ENCODE measurements around the gene SGPL1.

SGPL1 gene

DNA sequence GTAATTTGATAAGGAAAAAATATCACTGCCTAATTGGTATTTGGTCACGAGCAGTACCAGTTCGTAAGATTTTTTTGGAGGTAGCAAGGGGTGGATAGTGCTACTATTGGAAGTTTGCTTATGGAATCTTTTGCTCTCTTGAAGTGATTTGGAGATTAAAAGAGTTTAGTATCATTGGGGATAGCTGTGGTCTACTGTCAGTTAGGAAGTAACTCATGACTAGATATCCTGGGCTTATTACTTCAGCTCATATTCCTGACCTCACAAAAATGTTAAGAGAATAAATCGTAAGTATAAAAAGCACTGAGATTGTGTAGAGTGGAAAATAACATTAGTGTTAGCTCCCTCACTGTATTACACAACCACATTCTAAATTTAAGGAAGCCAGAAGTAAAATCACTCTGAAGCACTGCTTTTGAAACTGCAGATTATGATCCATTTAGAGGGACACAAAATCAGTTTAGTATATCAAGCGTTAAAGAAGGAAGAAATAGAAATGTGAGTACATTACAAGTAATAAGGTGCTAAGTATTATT lies 22.6 kb downstream of the SGPL1 start:
- ChIA-PET POLR2A (no interaction called here), CTCF (no interaction called here)
- 100% methylated on average over 2 of the region's 4 CpGs for WGBS (ENCODE audit: insufficient coverage)
- H3K36me3 ChIP-seq (ENCODE audit: control insufficient read depth in 4 of 4, insufficient read depth in 4 of 4, low read length in 3 of 4), result peaks cover 0 to 14% (median 7%) of the 10 kb centered on the region in 4 experiments
- DNase-seq, result no peak
- no peak overlapping the region for H3K4me3 ChIP-seq (ENCODE audit: control insufficient read depth in 1 of 7, extremely low read depth in 1 of 7, insufficient read depth in 4 of 7, low read depth in 2 of 7, low read length in 6 of 7)
- H3K27me3 ChIP-seq (replicated peaks in 2 of 5; ENCODE audit: control insufficient read depth in 4 of 5, insufficient read depth in 5 of 5, low read length in 4 of 5), result no peaks in the 10 kb centered on the region
- H3K27ac ChIP-seq (ENCODE audit: insufficient read depth in 1 of 2, low read depth in 1 of 2, low read length in 2 of 2, poor library complexity in 1 of 2, severe bottlenecking in 2 of 2), result no peak overlapping the region
- peaks cover 0 to 8% (median 4%) of the 10 kb centered on the region in 5 experiments for H3K9me3 ChIP-seq (ENCODE audit: control extremely low read depth in 1 of 5, control insufficient read depth in 4 of 5, insufficient read depth in 2 of 5, low read depth in 1 of 5, low read length in 4 of 5)
- H3K4me1 ChIP-seq (ENCODE audit: control extremely low read depth in 1 of 4, control insufficient read depth in 4 of 4, insufficient read depth in 4 of 4, low read length in 3 of 4), result peaks cover 3 to 13% (median 6%) of the 10 kb centered on the region in 4 experiments

DNA sequence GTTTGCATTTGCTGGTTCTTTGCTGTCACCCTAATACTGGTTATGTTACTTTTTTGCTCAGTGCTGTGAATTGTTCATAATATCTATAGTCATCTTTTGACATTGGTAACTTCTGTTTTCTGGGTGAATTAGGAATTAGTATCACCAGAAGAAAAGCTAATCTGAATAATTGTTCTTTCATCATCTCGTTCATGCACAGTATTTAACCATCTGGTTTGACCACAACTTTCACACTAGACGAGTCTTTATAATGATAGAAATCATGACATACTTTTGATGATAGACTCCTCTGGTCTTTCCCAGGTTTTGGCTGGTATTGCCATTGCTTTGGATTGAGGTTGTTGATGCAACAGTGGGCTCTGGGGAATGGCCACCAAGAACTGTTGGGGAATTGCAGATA lies 25.1 kb downstream of the SGPL1 start:
- H3K9me3 ChIP-seq (ENCODE audit: control extremely low read depth in 1 of 5, control insufficient read depth in 4 of 5, insufficient read depth in 2 of 5, low read depth in 1 of 5, low read length in 4 of 5), result peaks cover 0 to 8% (median 4%) of the 10 kb centered on the region in 5 experiments
- CTCF ChIA-PET, result interaction anchor here (0.9 to 1.4 kb wide), 3 partner anchors 14 to 38 kb away, joined by 3 read pairs; no protein-coding TSS in a partner anchor
- no peak for DNase-seq
- H3K27me3 ChIP-seq (replicated peaks in 2 of 5; ENCODE audit: control insufficient read depth in 4 of 5, insufficient read depth in 5 of 5, low read length in 4 of 5), result no peaks in the 10 kb centered on the region
- no peak overlapping the region for H3K27ac ChIP-seq (ENCODE audit: insufficient read depth in 1 of 2, low read depth in 1 of 2, low read length in 2 of 2, poor library complexity in 1 of 2, severe bottlenecking in 2 of 2)
- no peak overlapping the region for H3K4me3 ChIP-seq (ENCODE audit: control insufficient read depth in 1 of 7, extremely low read depth in 1 of 7, insufficient read depth in 4 of 7, low read depth in 2 of 7, low read length in 6 of 7)
- H3K4me1 ChIP-seq (ENCODE audit: control extremely low read depth in 1 of 4, control insufficient read depth in 4 of 4, insufficient read depth in 4 of 4, low read length in 3 of 4), result peaks cover 0 to 3% (median 0%) of the 10 kb centered on the region in 4 experiments
- H3K36me3 ChIP-seq (ENCODE audit: control insufficient read depth in 4 of 4, insufficient read depth in 4 of 4, low read length in 3 of 4), result peaks cover 5 to 23% (median 12%) of the 10 kb centered on the region in 4 experiments
- 88% methylated on average over 1 of the region's 2 CpGs for WGBS (ENCODE audit: insufficient coverage)
- POLR2A ChIA-PET, result no interaction called here

DNA sequence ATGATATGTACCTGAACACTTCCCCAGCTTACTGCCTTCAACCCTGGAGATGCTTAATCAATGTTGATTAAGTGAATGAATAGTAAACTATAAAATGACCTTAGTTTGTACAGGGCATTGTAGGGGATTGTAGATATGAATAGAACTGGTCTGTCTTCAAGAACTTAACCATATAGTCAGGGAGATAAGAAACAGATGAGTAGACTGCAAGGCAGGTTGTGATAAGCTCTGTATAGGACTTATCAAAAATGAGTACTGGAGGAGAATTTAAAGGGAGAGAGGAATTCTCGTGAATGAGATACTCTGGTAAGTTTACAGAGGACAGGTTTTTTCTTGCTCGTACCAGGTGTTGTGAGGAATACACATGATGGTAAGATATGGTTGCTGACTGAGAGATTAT lies 27.6 kb downstream of the SGPL1 start:
- Histone ChIP-seq H3K4me1 (ENCODE audit: control extremely low read depth in 1 of 4, control insufficient read depth in 4 of 4, insufficient read depth in 4 of 4, low read length in 3 of 4) (peaks cover 0 to 3% (median 0%) of the 10 kb centered on the region in 4 experiments), H3K27ac (ENCODE audit: insufficient read depth in 1 of 2, low read depth in 1 of 2, low read length in 2 of 2, poor library complexity in 1 of 2, severe bottlenecking in 2 of 2) (no peak overlapping the region), H3K36me3 (ENCODE audit: control insufficient read depth in 4 of 4, insufficient read depth in 4 of 4, low read length in 3 of 4) (peaks cover 5 to 21% (median 12%) of the 10 kb centered on the region in 4 experiments), H3K27me3 (replicated peaks in 2 of 5; ENCODE audit: control insufficient read depth in 4 of 5, insufficient read depth in 5 of 5, low read length in 4 of 5) (no peaks in the 10 kb centered on the region), H3K4me3 (ENCODE audit: control insufficient read depth in 1 of 7, extremely low read depth in 1 of 7, insufficient read depth in 4 of 7, low read depth in 2 of 7, low read length in 6 of 7) (no peak overlapping the region), H3K9me3 (ENCODE audit: control extremely low read depth in 1 of 5, control insufficient read depth in 4 of 5, insufficient read depth in 2 of 5, low read depth in 1 of 5, low read length in 4 of 5) (no peaks in the 10 kb centered on the region)
- POLR2A ChIA-PET, result no interaction called here
- CTCF ChIA-PET, result interaction anchor here (1.2 kb wide), 1 partner anchor 36 kb away, joined by 4 read pairs; no protein-coding TSS in a partner anchor
- WGBS (ENCODE audit: insufficient coverage), result 100% methylated on average over 2 of the region's 2 CpGs
- DNase-seq, result no peak

DNA sequence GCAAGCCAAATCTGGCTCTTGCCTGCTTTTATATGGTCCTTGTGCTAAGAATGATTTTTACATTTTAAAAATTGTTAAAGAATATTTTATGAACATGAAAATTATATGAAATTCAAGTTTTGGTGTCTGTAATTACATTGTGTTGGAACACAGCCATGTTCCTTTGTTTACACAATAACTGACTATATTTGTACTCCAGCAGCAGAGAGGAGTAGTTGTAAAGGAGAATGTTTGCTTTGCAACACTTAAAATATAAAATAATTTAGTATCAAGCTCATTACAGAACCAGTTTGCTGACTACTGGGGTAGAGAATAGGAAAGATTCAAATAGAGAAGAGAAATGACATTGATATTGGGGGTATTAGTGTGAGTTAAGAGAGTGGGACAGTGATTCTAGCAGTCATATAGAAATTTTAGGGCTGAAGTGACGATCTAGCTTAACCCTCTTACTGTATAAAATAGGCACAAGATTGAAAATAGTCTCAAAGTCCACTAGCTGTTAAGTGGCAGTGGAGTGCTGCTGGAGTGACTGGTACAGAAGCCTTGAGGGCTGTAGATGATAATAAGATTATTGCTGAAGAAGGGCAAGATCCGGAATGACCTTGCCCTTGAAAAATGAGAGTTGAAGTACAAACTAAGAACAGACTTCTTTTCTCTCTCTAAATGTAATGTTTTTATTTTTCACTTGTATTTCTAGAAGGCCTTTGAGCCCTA lies 28.2 kb downstream of the SGPL1 start:
- Histone ChIP-seq H3K4me1 (ENCODE audit: control extremely low read depth in 1 of 4, control insufficient read depth in 4 of 4, insufficient read depth in 4 of 4, low read length in 3 of 4) (peaks cover 0 to 3% (median 0%) of the 10 kb centered on the region in 4 experiments), H3K27me3 (replicated peaks in 2 of 5; ENCODE audit: control insufficient read depth in 4 of 5, insufficient read depth in 5 of 5, low read length in 4 of 5) (no peaks in the 10 kb centered on the region), H3K4me3 (ENCODE audit: control insufficient read depth in 1 of 7, extremely low read depth in 1 of 7, insufficient read depth in 4 of 7, low read depth in 2 of 7, low read length in 6 of 7) (no peak overlapping the region), H3K36me3 (ENCODE audit: control insufficient read depth in 4 of 4, insufficient read depth in 4 of 4, low read length in 3 of 4) (peaks cover 5 to 21% (median 11%) of the 10 kb centered on the region in 4 experiments), H3K9me3 (ENCODE audit: control extremely low read depth in 1 of 5, control insufficient read depth in 4 of 5, insufficient read depth in 2 of 5, low read depth in 1 of 5, low read length in 4 of 5) (no peaks in the 10 kb centered on the region), H3K27ac (ENCODE audit: insufficient read depth in 1 of 2, low read depth in 1 of 2, low read length in 2 of 2, poor library complexity in 1 of 2, severe bottlenecking in 2 of 2) (no peak overlapping the region)
- ChIA-PET CTCF (interaction anchor here (1.2 kb wide), 1 partner anchor 35 kb away, joined by 4 read pairs; no protein-coding TSS in a partner anchor), POLR2A (no interaction called here)
- no peak for DNase-seq
- WGBS (ENCODE audit: insufficient coverage), result no CpG with 5 or more reads among the region's 2 CpGs

DNA sequence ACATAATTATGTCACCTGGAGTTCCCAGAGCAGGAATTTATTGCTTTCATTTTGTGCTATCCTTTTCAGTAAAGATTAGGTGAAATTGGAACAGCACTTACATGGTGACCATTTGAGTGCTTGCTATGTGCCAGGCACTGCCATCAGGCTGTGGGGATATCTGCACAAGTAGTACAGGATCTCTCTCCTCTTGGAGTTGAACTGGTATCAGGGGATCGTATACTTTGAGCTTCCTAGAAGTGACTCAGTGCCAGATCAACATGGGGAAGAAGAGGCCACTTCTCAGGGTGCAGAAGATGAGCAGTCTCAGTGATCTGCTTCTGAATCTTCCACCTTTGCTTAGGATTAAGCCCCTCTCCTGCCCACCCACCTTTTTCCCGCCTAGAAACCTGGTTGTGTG lies 29.5 kb downstream of the SGPL1 start:
- H3K4me3 ChIP-seq (ENCODE audit: control insufficient read depth in 1 of 7, extremely low read depth in 1 of 7, insufficient read depth in 4 of 7, low read depth in 2 of 7, low read length in 6 of 7), result no peak overlapping the region
- no peak overlapping the region for H3K27ac ChIP-seq (ENCODE audit: insufficient read depth in 1 of 2, low read depth in 1 of 2, low read length in 2 of 2, poor library complexity in 1 of 2, severe bottlenecking in 2 of 2)
- WGBS (ENCODE audit: insufficient coverage), result 100% methylated on average over 1 of the region's 2 CpGs
- ChIA-PET POLR2A (no interaction called here), CTCF (interaction anchor here (0.8 to 2.0 kb wide), 4 partner anchors 10 to 19 kb away, joined by 3 to 11 read pairs (median 4); no protein-coding TSS in a partner anchor)
- peaks cover 0 to 3% (median 0%) of the 10 kb centered on the region in 4 experiments for H3K4me1 ChIP-seq (ENCODE audit: control extremely low read depth in 1 of 4, control insufficient read depth in 4 of 4, insufficient read depth in 4 of 4, low read length in 3 of 4)
- H3K27me3 ChIP-seq (replicated peaks in 2 of 5; ENCODE audit: control insufficient read depth in 4 of 5, insufficient read depth in 5 of 5, low read length in 4 of 5), result no peaks in the 10 kb centered on the region
- H3K9me3 ChIP-seq (ENCODE audit: control extremely low read depth in 1 of 5, control insufficient read depth in 4 of 5, insufficient read depth in 2 of 5, low read depth in 1 of 5, low read length in 4 of 5), result no peaks in the 10 kb centered on the region
- H3K36me3 ChIP-seq (ENCODE audit: control insufficient read depth in 4 of 4, insufficient read depth in 4 of 4, low read length in 3 of 4), result peaks cover 5 to 18% (median 12%) of the 10 kb centered on the region in 4 experiments
- no peak for DNase-seq

DNA sequence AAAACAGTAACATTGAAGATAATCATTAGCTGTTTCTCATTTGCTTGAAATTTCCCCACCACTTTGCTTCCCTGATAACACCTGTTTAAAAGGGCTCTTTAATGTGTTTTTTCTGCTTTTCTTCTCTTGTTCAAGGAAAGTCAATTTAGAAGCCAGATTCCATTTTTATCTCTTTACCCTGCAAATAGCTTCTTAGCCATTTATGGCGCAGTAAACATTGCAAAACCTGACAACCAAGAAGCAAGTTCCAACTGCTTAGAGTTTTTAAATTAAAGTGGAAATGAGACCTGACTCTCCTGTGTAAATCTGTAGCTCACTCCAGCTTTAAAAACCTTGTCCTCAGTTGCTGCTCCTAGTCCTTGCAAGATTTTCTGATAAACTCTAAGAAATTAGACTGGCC lies 30.1 kb downstream of the SGPL1 start:
- ChIA-PET POLR2A (no interaction called here), CTCF (interaction anchor here (0.8 to 2.0 kb wide), 4 partner anchors 9 to 19 kb away, joined by 3 to 11 read pairs (median 4); no protein-coding TSS in a partner anchor)
- Histone ChIP-seq H3K9me3 (ENCODE audit: control extremely low read depth in 1 of 5, control insufficient read depth in 4 of 5, insufficient read depth in 2 of 5, low read depth in 1 of 5, low read length in 4 of 5) (no peaks in the 10 kb centered on the region), H3K27me3 (replicated peaks in 2 of 5; ENCODE audit: control insufficient read depth in 4 of 5, insufficient read depth in 5 of 5, low read length in 4 of 5) (no peaks in the 10 kb centered on the region), H3K36me3 (ENCODE audit: control insufficient read depth in 4 of 4, insufficient read depth in 4 of 4, low read length in 3 of 4) (peaks cover 5 to 23% (median 12%) of the 10 kb centered on the region in 4 experiments), H3K4me1 (ENCODE audit: control extremely low read depth in 1 of 4, control insufficient read depth in 4 of 4, insufficient read depth in 4 of 4, low read length in 3 of 4) (peaks cover 0 to 3% (median 0%) of the 10 kb centered on the region in 4 experiments), H3K4me3 (ENCODE audit: control insufficient read depth in 1 of 7, extremely low read depth in 1 of 7, insufficient read depth in 4 of 7, low read depth in 2 of 7, low read length in 6 of 7) (no peak overlapping the region), H3K27ac (ENCODE audit: insufficient read depth in 1 of 2, low read depth in 1 of 2, low read length in 2 of 2, poor library complexity in 1 of 2, severe bottlenecking in 2 of 2) (no peak overlapping the region)
- DNase-seq, result no peak
- 80% methylated on average over 1 of the region's 1 CpG for WGBS (ENCODE audit: insufficient coverage)

DNA sequence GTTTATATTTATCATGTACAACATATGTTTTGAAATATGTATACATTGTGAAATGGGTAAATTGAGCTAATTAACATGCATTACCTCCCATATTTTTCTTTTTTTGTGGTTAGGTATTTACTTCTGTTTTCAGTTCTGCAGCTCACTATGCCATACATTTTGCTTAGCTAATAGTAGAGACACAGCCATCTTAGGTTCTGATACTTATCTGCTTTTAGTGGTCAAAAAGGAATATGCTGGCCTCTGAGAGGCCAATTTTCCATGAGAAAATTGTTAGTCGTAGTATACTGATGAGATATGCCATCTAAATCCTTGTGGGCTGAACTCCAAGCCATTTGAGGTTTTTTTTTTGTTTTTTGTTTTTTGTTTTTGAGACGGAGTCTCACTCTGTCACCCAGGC lies 31.0 kb downstream of the SGPL1 start:
- Histone ChIP-seq H3K4me1 (ENCODE audit: control extremely low read depth in 1 of 4, control insufficient read depth in 4 of 4, insufficient read depth in 4 of 4, low read length in 3 of 4) (no peaks in the 10 kb centered on the region), H3K27ac (ENCODE audit: insufficient read depth in 1 of 2, low read depth in 1 of 2, low read length in 2 of 2, poor library complexity in 1 of 2, severe bottlenecking in 2 of 2) (no peak overlapping the region), H3K36me3 (ENCODE audit: control insufficient read depth in 4 of 4, insufficient read depth in 4 of 4, low read length in 3 of 4) (peaks cover 10 to 25% (median 13%) of the 10 kb centered on the region in 4 experiments), H3K4me3 (ENCODE audit: control insufficient read depth in 1 of 7, extremely low read depth in 1 of 7, insufficient read depth in 4 of 7, low read depth in 2 of 7, low read length in 6 of 7) (no peak overlapping the region), H3K27me3 (replicated peaks in 2 of 5; ENCODE audit: control insufficient read depth in 4 of 5, insufficient read depth in 5 of 5, low read length in 4 of 5) (no peaks in the 10 kb centered on the region), H3K9me3 (ENCODE audit: control extremely low read depth in 1 of 5, control insufficient read depth in 4 of 5, insufficient read depth in 2 of 5, low read depth in 1 of 5, low read length in 4 of 5) (no peaks in the 10 kb centered on the region)
- ChIA-PET POLR2A (interaction anchor here (0.5 kb wide), 1 partner anchor 44 kb away, joined by 8 read pairs; no protein-coding TSS in a partner anchor), CTCF (interaction anchor here (0.7 to 2.0 kb wide), 4 partner anchors 8 to 26 kb away, joined by 4 to 11 read pairs (median 5); no protein-coding TSS in a partner anchor)
- WGBS (ENCODE audit: insufficient coverage), result 92% methylated on average over 2 of the region's 2 CpGs
- no peak for DNase-seq

Measured in common myeloid progenitor, CD34-positive (primary cell).